Fibroblast of skin of left biceps (primary cell): Measurements from ENCODE around the gene GLCE.
"Not testable (repeated sequence)": the region's sequence is repeated elsewhere in the genome, so short reads cannot be mapped to it uniquely, and the experiment has no call there.

Experiments used
- DNase-seq, 2 experiments: peaks; one replicate each; pipeline ENCODE4 v3.0.0-alpha.2; 2013; ENCODE audit warnings: low read depth in 2 of 2

GLCE gene

GRCh38 chr15:69271217-69271616 lies 110.8 kb downstream of the GLCE start:
- no peak for DNase-seq

- DNase-seq: no peak
These were observed 111.7 kb downstream of the GLCE start for GRCh38 chr15:69272139-69272538.

GRCh38 chr15:69272891-69273290 lies 112.5 kb downstream of the GLCE start:
- DNase-seq: no peak

GRCh38 chr15:69275074-69275670 lies 114.7 kb downstream of the GLCE start:
- no peak for DNase-seq

GRCh38 chr15:69275933-69276560 lies 115.6 kb downstream of the GLCE start:
- no peak for DNase-seq

GRCh38 chr15:69277316-69277715 lies 116.9 kb downstream of the GLCE start:
- no peak for DNase-seq

- DNase-seq: no peak
These were observed 119.2 kb downstream of the GLCE start for GRCh38 chr15:69279636-69280035.

GRCh38 chr15:69280783-69281182 lies 120.3 kb downstream of the GLCE start:
- DNase-seq: no peak

GRCh38 chr15:69282104-69282743 lies 121.8 kb downstream of the GLCE start:
- DNase-seq: no peak

GRCh38 chr15:69285834-69286233 lies 125.4 kb downstream of the GLCE start:
- DNase-seq: no peak

- DNase-seq: no peak
These were observed 127.6 kb downstream of the GLCE start for GRCh38 chr15:69288011-69288410.

- DNase-seq: no peak
These were observed 128.3 kb downstream of the GLCE start for GRCh38 chr15:69288531-69289341.

GRCh38 chr15:69289342-69290146 lies 129.1 kb downstream of the GLCE start:
- DNase-seq: no peak

GRCh38 chr15:69290346-69291164 lies 130.1 kb downstream of the GLCE start:
- DNase-seq: no peak

- not testable (repeated sequence) for DNase-seq
These were observed 131.2 kb downstream of the GLCE start for GRCh38 chr15:69291651-69292050.

GRCh38 chr15:69292826-69293420 lies 132.5 kb downstream of the GLCE start:
- no peak for DNase-seq

- no peak for DNase-seq
These were observed 133.5 kb downstream of the GLCE start for GRCh38 chr15:69293741-69294615.

- no peak for DNase-seq
These were observed 136.2 kb downstream of the GLCE start for GRCh38 chr15:69296606-69297005.

GRCh38 chr15:69297642-69298353 lies 137.4 kb downstream of the GLCE start:
- no peak for DNase-seq
